ENCODE measurements around the gene PCDHB13. TPM values are rescaled to one million over a fixed set of nuclear protein-coding genes. Genes with fewer than 3 reads are reported as not detected.

Gene PCDHB13
- total RNA-seq, 1 experiment from 2014 or later, result 0.15 TPM

DNA sequence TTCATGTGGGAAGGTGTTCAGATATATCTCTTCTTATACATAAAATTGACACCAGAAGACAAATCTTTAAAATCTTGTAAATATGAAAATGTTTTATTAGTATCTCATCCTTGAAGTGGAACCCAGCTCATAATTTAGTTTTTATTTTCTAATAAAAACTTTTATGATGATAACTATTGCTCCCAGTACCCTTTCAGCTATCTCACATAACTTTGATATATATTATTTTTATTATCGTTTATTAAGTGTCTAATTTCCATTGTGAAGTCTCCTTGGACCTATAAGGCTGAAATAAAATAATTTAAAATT lies 47.5 kb downstream of the PCDHB13 start:
- DNase-seq (ENCODE audit: low spot score), result no peak

Other genes with a start within 250 kb of the PCDHB13 start
- 0.03 and 0.10 TPM in 2 replicates for gene PCDHAC2, start 247.4 kb upstream of the PCDHB13 start, total RNA-seq (2014; rRNA removed; shearing (Covaris generic))
- gene PCDHB1, start 162.5 kb upstream of the PCDHB13 start, total RNA-seq (2014; rRNA removed; shearing (Covaris generic)), result not detected in 2 replicates
- gene PCDHB2, start 119.3 kb upstream of the PCDHB13 start, total RNA-seq (2014; rRNA removed; shearing (Covaris generic)), result 0.13 TPM in 1 of 2 replicates, not detected in the other
- gene PCDHB3, start 113.4 kb upstream of the PCDHB13 start, total RNA-seq (2014; rRNA removed; shearing (Covaris generic)), result 0.03 TPM in 1 of 2 replicates, not detected in the other
- not detected in 2 replicates for gene PCDHB4, start 92.1 kb upstream of the PCDHB13 start, total RNA-seq (2014; rRNA removed; shearing (Covaris generic))
- gene PCDHB5, start 78.7 kb upstream of the PCDHB13 start, total RNA-seq (2014; rRNA removed; shearing (Covaris generic)), result not detected in 2 replicates
- gene PCDHB6, start 63.9 kb upstream of the PCDHB13 start, total RNA-seq (2014; rRNA removed; shearing (Covaris generic)), result not detected in 2 replicates
- gene PCDHB7, start 41.3 kb upstream of the PCDHB13 start, total RNA-seq (2014; rRNA removed; shearing (Covaris generic)), result 0.05 TPM in 2 replicates
- 0.16 TPM in 1 of 2 replicates, not detected in the other for gene PCDHB8, start 36.1 kb upstream of the PCDHB13 start, total RNA-seq (2014; rRNA removed; shearing (Covaris generic))
- gene PCDHB16, start 31.5 kb upstream of the PCDHB13 start, total RNA-seq (2014; rRNA removed; shearing (Covaris generic)), result 0.05 and 0.69 TPM in 2 replicates
- 0.03 and 0.25 TPM in 2 replicates for gene PCDHB9, start 26.8 kb upstream of the PCDHB13 start, total RNA-seq (2014; rRNA removed; shearing (Covaris generic))
- 0.05 TPM in 1 of 2 replicates, not detected in the other for gene PCDHB10, start 21.6 kb upstream of the PCDHB13 start, total RNA-seq (2014; rRNA removed; shearing (Covaris generic))
- 0.23 TPM in 1 of 2 replicates, not detected in the other for gene PCDHB11, start 14.3 kb upstream of the PCDHB13 start, total RNA-seq (2014; rRNA removed; shearing (Covaris generic))
- 0.13 and 0.18 TPM in 2 replicates for gene PCDHB12, start 5.2 kb upstream of the PCDHB13 start, total RNA-seq (2014; rRNA removed; shearing (Covaris generic))
- gene PCDHB14, start 9.4 kb downstream of the PCDHB13 start, total RNA-seq (2014; rRNA removed; shearing (Covaris generic)), result 0.18 and 0.31 TPM in 2 replicates
- 0.05 and 0.20 TPM in 2 replicates for gene PCDHB15, start 31.5 kb downstream of the PCDHB13 start, total RNA-seq (2014; rRNA removed; shearing (Covaris generic))
- 0.33 TPM in 1 of 2 replicates, not detected in the other for gene SLC25A2, start 90.1 kb downstream of the PCDHB13 start, total RNA-seq (2014; rRNA removed; shearing (Covaris generic))
- 36.5 and 44.4 TPM in 2 replicates for gene TAF7, start 106.9 kb downstream of the PCDHB13 start, total RNA-seq (2014; rRNA removed; shearing (Covaris generic))
- 0.21 and 0.61 TPM in 2 replicates for gene PCDHGA1, start 116.6 kb downstream of the PCDHB13 start, total RNA-seq (2014; rRNA removed; shearing (Covaris generic))
- 0.03 and 0.05 TPM in 2 replicates for gene PCDHGA2, start 124.8 kb downstream of the PCDHB13 start, total RNA-seq (2014; rRNA removed; shearing (Covaris generic))
- 0.10 TPM in 1 of 2 replicates, not detected in the other for gene PCDHGA3, start 129.9 kb downstream of the PCDHB13 start, total RNA-seq (2014; rRNA removed; shearing (Covaris generic))
- 0.10 and 0.23 TPM in 2 replicates for gene PCDHGB1, start 136.2 kb downstream of the PCDHB13 start, total RNA-seq (2014; rRNA removed; shearing (Covaris generic))
- 0.05 TPM in 1 of 2 replicates, not detected in the other for gene PCDHGA4, start 141.1 kb downstream of the PCDHB13 start, total RNA-seq (2014; rRNA removed; shearing (Covaris generic))
- gene PCDHGB2, start 146.1 kb downstream of the PCDHB13 start, total RNA-seq (2014; rRNA removed; shearing (Covaris generic)), result 0.26 TPM in 1 of 2 replicates, not detected in the other
- gene PCDHGA5, start 150.2 kb downstream of the PCDHB13 start, total RNA-seq (2014; rRNA removed; shearing (Covaris generic)), result 0.13 TPM in 2 replicates
- gene PCDHGB3, start 156.3 kb downstream of the PCDHB13 start, total RNA-seq (2014; rRNA removed; shearing (Covaris generic)), result 0.41 and 0.47 TPM in 2 replicates
- gene PCDHGA6, start 160.0 kb downstream of the PCDHB13 start, total RNA-seq (2014; rRNA removed; shearing (Covaris generic)), result 0.21 and 0.48 TPM in 2 replicates
- 0.03 TPM in 1 of 2 replicates, not detected in the other for gene PCDHGA7, start 168.8 kb downstream of the PCDHB13 start, total RNA-seq (2014; rRNA removed; shearing (Covaris generic))
- gene PCDHGB4, start 173.8 kb downstream of the PCDHB13 start, total RNA-seq (2014; rRNA removed; shearing (Covaris generic)), result 0.05 TPM in 1 of 2 replicates, not detected in the other
- 0.10 TPM in 1 of 2 replicates, not detected in the other for gene PCDHGA8, start 178.7 kb downstream of the PCDHB13 start, total RNA-seq (2014; rRNA removed; shearing (Covaris generic))
- gene PCDHGB5, start 184.0 kb downstream of the PCDHB13 start, total RNA-seq (2014; rRNA removed; shearing (Covaris generic)), result not detected in 2 replicates
- 0.31 and 0.50 TPM in 2 replicates for gene PCDHGA9, start 188.9 kb downstream of the PCDHB13 start, total RNA-seq (2014; rRNA removed; shearing (Covaris generic))
- gene PCDHGB6, start 194.1 kb downstream of the PCDHB13 start, total RNA-seq (2014; rRNA removed; shearing (Covaris generic)), result 0.18 and 0.33 TPM in 2 replicates
- 2.8 and 4.3 TPM in 2 replicates for gene PCDHGA10, start 199.1 kb downstream of the PCDHB13 start, total RNA-seq (2014; rRNA removed; shearing (Covaris generic))
- 0.66 and 2.1 TPM in 2 replicates for gene PCDHGB7, start 203.8 kb downstream of the PCDHB13 start, total RNA-seq (2014; rRNA removed; shearing (Covaris generic))
- gene PCDHGA11, start 207.1 kb downstream of the PCDHB13 start, total RNA-seq (2014; rRNA removed; shearing (Covaris generic)), result 0.13 and 0.64 TPM in 2 replicates
- 0.13 and 0.37 TPM in 2 replicates for gene PCDHGA12, start 216.6 kb downstream of the PCDHB13 start, total RNA-seq (2014; rRNA removed; shearing (Covaris generic))

Measured in HT-29 (cell line).